ENCODE measurements around the gene ARL4D.

DNA sequence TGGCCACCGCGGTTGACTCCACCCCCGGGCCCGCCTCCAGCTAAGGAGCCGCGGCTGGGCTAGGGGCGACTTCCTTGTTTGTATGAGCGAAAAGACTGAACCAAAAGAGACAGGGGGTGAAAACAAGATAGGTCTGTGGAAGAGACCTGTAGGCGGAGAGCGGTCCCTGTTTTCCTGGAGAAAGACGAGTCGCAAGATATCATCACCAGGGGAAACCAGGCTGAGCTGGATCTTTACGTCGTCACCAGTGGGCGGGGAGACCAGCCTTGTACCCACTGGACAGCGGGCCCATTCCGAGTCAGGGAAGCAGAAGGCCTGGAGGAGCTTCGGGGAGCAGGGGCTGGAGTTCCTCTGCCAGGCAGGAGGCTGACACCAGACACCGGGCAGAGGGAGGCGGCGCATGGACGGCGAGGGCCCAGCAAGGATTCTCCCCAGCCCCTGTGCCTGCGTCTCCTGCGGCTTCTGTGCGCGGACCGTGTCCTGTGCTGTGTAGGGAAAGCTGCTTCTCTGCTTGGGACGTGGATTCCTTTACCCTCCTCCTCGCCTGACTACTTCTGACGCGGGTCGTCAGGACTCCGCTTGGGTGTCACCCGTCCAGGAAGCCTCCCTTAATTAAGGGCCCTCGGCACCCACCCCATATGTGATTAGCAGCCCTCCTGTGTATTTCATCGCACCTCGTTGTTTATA lies 10.3 kb upstream of the ARL4D start:
- TF ChIP-seq, protein P1, sequence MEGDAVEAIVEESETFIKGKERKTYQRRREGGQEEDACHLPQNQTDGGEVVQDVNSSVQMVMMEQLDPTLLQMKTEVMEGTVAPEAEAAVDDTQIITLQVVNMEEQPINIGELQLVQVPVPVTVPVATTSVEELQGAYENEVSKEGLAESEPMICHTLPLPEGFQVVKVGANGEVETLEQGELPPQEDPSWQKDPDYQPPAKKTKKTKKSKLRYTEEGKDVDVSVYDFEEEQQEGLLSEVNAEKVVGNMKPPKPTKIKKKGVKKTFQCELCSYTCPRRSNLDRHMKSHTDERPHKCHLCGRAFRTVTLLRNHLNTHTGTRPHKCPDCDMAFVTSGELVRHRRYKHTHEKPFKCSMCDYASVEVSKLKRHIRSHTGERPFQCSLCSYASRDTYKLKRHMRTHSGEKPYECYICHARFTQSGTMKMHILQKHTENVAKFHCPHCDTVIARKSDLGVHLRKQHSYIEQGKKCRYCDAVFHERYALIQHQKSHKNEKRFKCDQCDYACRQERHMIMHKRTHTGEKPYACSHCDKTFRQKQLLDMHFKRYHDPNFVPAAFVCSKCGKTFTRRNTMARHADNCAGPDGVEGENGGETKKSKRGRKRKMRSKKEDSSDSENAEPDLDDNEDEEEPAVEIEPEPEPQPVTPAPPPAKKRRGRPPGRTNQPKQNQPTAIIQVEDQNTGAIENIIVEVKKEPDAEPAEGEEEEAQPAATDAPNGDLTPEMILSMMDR (IDR thresholded peaks at IDR 0.05), result peak in 2 of 3 donors; percentile 12 to 26
- TF ChIP-seq POLR2A (IDR thresholded peaks at IDR 0.05) (peak; percentile 96), EP300 (IDR thresholded peaks at IDR 0.05) (no peak)
